Activated CD4-positive, alpha-beta T cell treated with anti-CD3 and anti-CD28 coated beads, Interleukin-2, amount 50 U/mL, for 24 hours (primary cell): ENCODE data around the gene IRX6.

Source experiments
- DNase-seq, 2 donors: peaks; one replicate each; pipeline ENCODE4 v3.0.0-alpha.2; 2020; ENCODE audit warnings: low read depth in 1 of 2, low spot score in 1 of 2

Gene IRX6

DNA sequence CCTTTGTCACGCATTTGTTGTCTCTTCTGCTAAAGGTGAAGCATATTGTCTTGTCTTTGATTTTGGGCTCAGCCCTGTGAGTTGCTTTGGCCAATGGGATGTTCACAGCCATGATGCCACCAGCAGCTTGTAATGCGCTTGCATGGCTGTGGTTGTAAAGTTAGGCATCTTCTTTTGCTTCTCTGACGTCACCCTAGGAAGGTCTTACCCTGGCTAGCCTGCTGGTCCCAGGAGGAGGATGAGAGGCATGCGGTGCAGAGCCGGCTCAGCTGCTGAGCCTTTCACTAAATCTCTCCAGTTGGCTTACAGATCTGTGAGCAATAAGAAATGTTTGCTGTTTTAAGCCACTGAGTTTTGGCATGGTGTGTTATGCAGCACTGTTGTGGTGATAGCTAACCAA, 40.8 kb downstream of the IRX6 start:
- DNase-seq, result no peak

DNA sequence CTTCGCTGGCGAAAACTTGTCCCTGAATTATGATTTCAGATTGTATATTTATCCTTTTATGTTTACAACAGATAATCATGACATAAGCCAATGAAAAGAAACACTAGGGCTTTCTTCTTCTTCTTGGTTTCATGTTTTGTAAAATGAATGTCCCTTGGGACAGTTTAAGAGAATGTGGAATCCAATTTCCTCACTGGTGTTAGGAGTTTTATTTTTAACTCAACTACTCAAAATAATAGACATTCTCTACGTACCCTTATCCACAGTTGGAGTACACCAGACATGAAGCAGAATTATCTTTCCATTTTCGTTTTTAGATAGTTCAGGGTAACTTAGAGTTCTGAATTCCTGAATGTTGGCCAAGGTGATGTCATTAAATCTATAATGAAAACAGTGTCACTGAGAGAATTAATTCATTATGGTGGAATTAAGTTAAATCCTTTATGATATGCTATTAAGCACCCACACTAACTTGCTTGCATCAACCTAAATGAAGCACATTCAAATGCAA, 43.4 kb downstream of the IRX6 start:
- no peak for DNase-seq

DNA sequence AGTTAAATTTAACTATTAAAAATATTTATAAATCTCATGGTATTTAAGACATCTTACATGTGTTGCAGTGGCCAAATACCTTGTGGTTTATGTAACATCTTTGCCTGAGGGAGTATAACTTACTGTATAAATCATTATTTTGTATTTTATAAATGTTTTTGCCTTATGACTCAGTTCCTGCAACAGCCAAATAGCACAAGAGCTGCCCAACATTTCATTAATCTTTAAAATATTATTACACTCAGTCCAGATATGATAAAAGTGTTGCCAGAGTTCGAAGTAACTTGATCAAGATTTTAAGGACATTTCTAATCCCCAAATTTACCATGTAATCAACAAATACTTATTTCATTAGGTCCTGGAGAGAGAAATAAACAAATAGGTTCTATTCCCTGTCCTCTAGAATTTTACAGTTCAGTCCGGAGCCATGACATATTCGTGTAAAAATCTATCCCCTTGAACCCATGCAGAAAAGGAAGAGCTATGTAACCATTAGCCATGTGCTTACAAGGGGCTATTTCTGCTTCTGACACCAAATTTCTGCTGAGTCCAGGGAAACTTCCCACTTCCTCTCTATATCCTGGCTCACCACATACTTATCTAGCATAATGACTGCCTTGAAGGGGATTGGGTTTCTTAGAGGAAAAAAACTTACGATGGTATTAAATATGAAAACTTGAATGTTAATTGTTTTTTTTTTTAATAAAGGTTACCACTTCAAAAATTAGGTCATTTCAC, 44.0 kb downstream of the IRX6 start:
- DNase-seq, result no peak

DNA sequence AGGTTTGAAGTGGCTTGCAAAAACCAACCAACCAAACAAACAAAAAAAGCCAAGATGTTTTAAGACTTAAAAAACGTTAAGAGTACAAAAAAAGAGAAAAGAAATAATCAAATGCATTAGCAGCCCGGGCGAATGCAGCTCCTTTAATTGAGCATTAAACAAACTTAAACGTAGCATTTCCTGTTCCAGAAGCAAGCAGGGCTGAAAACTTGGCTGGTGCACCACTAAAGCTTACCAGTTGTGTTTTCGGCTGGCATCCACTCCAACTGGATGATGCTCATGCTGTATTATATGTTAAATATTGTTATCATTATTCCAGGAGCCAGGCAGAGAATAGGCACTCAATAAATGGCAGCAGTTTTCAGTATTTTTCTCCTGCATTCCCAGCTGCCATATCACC, 45.1 kb downstream of the IRX6 start:
- DNase-seq, result no peak

DNA sequence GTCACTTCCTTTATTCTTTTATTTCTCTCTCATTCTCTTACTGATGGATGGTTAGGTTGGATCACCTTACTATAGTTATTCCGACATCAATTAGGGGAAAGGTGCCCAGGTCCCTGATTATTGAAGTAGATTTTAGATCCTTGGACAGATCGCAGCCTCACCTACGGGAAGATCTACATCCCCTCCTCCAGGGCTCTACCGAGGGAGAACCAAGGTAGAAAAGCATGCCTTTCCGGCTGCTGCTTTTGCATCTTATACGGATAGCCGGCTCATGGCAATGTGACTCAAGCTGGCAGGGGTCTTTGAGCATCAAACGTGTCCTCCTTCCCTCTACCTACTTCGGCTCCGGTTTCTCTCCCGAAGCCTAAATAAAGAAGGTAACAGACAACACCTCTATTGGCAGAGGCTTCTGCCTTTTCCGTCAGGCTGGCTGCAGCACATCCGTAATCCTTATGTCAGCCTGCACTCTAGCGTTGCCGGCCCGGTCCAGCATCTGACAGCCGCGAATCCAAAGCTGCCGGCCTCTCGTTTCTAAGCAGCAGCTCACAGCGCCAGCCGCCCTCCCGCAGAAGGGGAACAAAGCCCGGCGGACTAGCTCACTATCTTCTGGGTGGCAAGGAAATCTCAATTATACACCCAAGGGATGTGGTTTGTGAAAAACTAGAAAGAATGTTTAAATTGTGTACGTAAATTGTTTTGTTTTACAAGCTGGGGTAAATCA, 46.9 kb downstream of the IRX6 start:
- no peak for DNase-seq

DNA sequence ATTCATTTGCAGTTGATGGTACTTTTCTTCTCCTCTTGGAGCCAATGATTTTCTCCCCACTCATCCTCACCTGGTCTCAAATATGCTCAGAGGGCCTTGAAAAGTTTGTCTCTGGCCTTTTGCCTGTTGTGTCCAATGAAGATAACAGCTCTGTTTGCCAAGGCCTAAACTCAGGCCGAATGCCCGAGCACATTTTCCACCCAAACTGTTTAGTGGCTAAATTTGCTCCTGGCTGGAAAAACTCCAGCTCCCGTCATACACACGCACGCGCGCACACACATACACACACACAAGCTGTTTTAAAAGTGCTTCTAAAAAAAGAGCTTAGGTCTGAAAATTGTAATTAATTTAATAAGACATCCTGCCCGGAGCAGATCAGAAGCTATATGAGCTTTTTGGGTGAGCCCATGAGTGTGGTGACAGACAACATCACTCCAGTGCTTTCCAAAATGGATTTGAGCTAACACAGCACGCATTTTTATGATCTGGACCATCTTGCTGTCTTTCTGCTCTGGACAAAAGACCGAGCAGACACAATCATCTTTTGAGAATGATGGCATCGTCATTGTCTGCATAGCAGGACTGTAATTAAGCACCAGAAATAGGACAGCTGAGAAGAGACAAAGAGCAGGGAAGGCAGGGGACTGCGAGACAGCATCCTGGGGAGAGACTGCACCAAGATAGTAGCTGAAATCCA, 48.9 kb downstream of the IRX6 start:
- no peak for DNase-seq

DNA sequence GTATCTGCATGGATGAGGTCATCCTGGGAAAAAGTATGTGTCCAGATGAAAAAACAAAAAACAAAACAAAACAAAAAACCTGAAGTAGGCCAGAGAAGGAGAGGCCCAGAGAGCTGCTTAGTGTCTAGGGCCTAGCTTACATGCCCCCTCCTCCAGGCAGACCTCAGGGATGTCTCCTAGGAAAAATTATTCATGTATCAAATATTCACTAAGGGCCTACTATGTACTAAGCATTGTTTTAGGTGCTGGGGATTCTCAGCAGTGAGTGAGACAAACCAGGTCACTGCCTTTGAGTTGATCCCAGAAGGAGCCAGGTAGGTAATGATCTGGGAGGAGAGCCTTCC, 49.5 kb downstream of the IRX6 start:
- no peak for DNase-seq

DNA sequence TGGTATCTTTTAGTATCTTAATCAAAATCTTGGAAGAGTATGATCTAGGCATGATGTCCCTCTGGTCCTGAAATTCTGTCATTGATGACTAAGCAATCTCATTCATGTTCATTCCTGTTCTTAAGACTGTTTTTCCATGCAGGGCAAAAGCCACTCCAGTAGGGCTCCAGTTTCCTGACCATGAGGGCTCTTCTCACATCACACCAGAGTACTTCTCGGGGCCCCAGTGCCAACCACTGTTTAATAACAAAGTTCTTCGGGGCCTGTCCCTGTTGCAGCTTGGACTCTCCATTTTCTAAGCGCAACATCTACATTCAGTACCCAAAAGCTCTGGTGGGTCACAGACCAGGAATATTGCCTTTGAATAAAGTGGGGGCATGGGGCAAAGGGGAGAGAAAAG, 52.0 kb downstream of the IRX6 start:
- no peak for DNase-seq

DNA sequence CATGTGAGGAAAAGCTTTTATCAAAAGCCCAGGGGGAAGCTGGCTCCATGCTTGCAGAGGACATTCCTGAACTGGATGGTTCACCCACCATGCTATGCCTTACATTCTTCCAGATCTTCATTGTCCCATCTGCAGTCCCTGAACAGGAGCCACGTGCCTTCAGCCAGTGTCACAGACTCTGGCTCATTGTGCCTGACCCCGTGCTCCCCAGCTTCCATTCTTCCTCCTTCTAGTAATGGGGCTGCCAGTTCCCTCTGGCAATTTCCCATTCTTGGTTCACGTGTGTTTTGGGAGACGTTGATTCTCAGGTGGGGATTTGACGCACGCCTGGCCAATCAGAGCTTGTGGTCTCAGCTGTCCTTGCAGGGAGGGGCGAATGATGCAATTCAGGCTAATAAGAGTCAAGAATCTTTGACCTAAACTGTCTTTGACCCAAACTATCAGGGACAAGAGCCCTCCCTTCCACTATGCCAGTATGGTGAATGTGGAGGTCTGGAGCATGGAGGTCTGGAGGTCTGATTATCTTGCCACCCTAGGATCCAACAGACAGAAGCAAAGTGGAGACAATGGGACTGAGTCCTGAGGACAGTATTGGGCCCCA, 52.7 kb downstream of the IRX6 start:
- DNase-seq, result no peak

DNA sequence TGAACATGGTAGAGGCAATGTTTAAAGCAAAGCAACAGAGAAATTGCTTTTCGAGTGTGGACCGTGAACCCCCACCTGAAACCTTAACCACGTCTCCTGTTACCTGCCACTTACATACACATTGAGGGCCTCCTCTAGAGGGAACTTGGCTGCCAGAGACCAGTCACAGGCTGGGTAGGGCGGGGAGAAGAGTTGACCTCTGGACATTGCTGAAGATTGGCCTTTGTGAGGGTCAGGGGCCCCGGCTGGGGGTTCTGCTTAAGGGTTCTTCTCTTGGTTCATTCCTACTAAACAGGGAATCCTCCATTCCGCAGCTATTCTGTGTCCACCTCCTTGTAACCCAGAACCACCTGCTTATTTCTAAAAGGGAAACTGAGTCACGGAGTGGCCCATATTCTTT, 53.8 kb downstream of the IRX6 start:
- no peak for DNase-seq

DNA sequence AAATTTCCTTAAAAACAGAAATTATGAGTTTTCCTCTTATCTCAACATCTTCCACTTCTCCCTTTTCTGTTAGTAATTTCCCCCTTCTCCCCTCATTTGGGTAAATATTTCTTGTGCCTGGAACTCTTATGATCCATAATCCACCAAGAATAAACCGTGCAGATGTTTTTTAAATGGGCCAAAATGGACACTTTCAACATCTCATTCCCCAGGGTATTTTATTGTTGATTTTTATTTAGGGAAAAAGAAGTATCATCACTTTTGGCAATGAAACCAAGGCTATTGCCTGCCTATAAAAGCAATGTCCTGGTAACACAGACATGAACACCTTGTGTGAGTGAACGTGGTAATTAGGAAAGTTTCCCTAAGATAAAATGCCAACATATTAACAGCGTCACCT, 54.6 kb downstream of the IRX6 start:
- no peak for DNase-seq

DNA sequence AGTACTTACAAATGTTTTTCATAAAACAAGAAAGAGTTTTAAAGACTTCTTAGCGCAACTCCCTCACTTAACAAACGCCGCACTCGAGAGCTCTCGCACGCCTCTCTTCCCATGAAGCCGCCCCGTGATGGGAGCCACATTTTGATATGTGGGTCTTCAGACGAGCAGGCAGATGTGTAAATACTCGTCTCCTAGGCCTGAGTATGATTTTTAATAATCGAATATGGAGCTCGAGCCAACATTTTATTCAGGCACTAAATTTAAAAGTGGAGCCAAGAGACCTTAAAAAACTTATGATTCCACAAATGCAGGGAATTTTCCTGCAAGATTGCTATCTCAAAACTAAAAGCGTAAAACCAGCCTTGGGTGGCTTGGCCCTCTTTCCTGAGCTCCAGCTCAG, 55.4 kb downstream of the IRX6 start:
- no peak for DNase-seq

DNA sequence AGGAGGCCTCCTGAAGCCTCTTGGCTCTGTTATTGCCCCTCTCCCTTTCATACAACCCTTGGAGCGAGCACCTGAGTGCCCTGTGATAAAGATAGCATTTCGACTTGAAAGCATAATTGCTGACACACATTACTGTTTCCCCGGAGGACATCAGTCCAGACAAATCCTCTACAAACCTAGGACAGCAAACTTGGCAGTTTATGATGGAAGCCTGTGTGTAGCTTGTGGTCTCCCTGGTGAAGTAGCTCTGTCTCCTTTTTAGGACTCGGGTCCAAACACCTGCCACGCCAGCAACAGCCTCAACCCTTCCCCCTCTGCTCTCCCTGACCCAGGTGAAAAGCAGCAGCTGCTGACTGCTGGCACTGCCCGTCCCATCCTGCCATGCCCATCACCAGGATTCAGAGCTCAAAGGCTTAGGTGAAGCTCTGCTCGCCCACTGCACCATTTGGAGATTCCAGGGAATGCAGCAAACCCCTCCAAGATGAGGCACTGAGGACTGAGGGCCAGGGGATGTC, 55.9 kb downstream of the IRX6 start:
- no peak for DNase-seq
